ENCODE data around the gene CD82. TPM values are rescaled to one million over a fixed set of nuclear protein-coding genes. Genes with fewer than 3 reads are reported as not detected.

Gene CD82
- total RNA-seq, 1 experiment from 2014 or later, result 4.5 TPM

DNA sequence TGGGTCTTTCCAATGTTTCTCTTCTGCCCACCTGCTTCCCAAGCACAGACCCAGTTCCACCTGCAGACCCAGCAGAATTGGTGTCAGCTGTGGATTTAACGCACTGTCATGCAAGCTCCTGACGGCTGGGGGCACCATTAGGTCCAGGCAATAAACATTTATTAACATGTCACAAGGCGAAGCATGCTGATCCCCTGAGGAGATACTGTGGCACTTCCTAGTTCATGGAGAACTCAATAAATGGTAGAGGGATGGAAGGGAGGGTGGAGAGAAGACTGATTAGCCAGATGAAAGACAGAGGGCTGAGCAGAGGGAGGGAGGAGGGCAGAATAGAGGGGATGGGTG, 93.0 kb downstream of the CD82 start:
- Histone ChIP-seq H3K4ac (ENCODE audit: low read depth, low read length) (no peak overlapping the region), H4K91ac (ENCODE audit: insufficient read length, low read depth, low read length) (no peak overlapping the region), H3K9ac (ENCODE audit: extremely low read depth, insufficient read length, low read length) (no peak overlapping the region), H3K23me2 (ENCODE audit: insufficient read length, low read depth, low read length, poor library complexity, severe bottlenecking) (no peaks in the 10 kb centered on the region), H3K18ac (ENCODE audit: insufficient read length, low read depth, low read length) (no peak overlapping the region), H3K27ac (ENCODE audit: insufficient read length, low read depth, low read length) (no peak overlapping the region), H3K4me1 (ENCODE audit: insufficient read depth, low read length) (no peaks in the 10 kb centered on the region), H2BK20ac (ENCODE audit: low read depth, low read length, poor library complexity, severe bottlenecking) (no peak overlapping the region), H3K14ac (ENCODE audit: insufficient read depth, low read length) (no peak overlapping the region), H3K79me1 (ENCODE audit: insufficient read depth, low read depth, low read length, poor library complexity, severe bottlenecking) (no peaks in the 10 kb centered on the region), H2BK12ac (ENCODE audit: insufficient read length, low read depth, low read length) (no peak overlapping the region), H2BK5ac (ENCODE audit: insufficient read length, low read length) (no peak overlapping the region), H2AK5ac (ENCODE audit: insufficient read length, low read length) (no peak overlapping the region), H4K20me1 (ENCODE audit: control insufficient read depth, insufficient read depth, insufficient read length) (no peaks in the 10 kb centered on the region), H2BK120ac (ENCODE audit: low read depth, low read length, poor library complexity, severe bottlenecking) (no peak overlapping the region), H2AFZ (ENCODE audit: low read length) (no peak overlapping the region), H3K23ac (ENCODE audit: insufficient read length, low read depth, low read length) (no peak overlapping the region), H4K5ac (ENCODE audit: insufficient read length, low read depth, low read length) (no peak overlapping the region), H3K27me3 (ENCODE audit: insufficient read depth, low read length) (no peaks in the 10 kb centered on the region), H2BK15ac (ENCODE audit: low read depth, low read length) (no peak overlapping the region), H3K79me2 (ENCODE audit: insufficient read depth, low read length) (no peaks in the 10 kb centered on the region), H3K4me2 (ENCODE audit: insufficient read depth, insufficient read length, low read length) (no peak overlapping the region), H3K9me3 (ENCODE audit: control insufficient read depth, low read depth, low read length) (no peaks in the 10 kb centered on the region), H4K8ac (replicated peaks; ENCODE audit: insufficient read length, low read depth, low read length) (no peak overlapping the region), H3K56ac (ENCODE audit: insufficient read length, low read depth, low read length) (no peak overlapping the region), H3T11ph (ENCODE audit: low read length) (no peak overlapping the region)
- Mint-ChIP-seq H3K27me3 (ENCODE audit: low read depth) (peaks cover 18% of the 10 kb centered on the region), H3K4me1 (peaks cover 10 to 11% of the 10 kb centered on the region in 2 experiments), H3K9me3 (peaks cover 4 to 15% of the 10 kb centered on the region in 2 experiments), H3K36me3 (ENCODE audit: insufficient read depth in 1 of 3, low read depth in 3 of 3) (peaks cover 1 to 8% (median 8%) of the 10 kb centered on the region in 3 experiments; a peak in 6 of 7 replicates), H3K27ac (no peak overlapping the region; a peak in 1 of 7 replicates), H3K4me3 (no peak overlapping the region)
- WGBS (ENCODE audit: extremely low coverage, insufficient read length, low lambda C conversion rate), result no CpG with 5 or more reads among the region's 3 CpGs
- peak; percentile 51 for DNase-seq
- TF ChIP-seq, protein P1, sequence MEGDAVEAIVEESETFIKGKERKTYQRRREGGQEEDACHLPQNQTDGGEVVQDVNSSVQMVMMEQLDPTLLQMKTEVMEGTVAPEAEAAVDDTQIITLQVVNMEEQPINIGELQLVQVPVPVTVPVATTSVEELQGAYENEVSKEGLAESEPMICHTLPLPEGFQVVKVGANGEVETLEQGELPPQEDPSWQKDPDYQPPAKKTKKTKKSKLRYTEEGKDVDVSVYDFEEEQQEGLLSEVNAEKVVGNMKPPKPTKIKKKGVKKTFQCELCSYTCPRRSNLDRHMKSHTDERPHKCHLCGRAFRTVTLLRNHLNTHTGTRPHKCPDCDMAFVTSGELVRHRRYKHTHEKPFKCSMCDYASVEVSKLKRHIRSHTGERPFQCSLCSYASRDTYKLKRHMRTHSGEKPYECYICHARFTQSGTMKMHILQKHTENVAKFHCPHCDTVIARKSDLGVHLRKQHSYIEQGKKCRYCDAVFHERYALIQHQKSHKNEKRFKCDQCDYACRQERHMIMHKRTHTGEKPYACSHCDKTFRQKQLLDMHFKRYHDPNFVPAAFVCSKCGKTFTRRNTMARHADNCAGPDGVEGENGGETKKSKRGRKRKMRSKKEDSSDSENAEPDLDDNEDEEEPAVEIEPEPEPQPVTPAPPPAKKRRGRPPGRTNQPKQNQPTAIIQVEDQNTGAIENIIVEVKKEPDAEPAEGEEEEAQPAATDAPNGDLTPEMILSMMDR (conservative IDR thresholded peaks at IDR 0.05), result peak; percentile 64
